ENCODE measurements around the gene THAP2. TPM values are rescaled to one million over a fixed set of nuclear protein-coding genes. Genes with fewer than 3 reads are reported as not detected.
"Not testable (repeated sequence)": the region's sequence is repeated elsewhere in the genome, so short reads cannot be mapped to it uniquely, and the experiment has no call there.

THAP2 gene
- polyA plus RNA-seq, 5 donors: 9.0 to 19.0 (median 16.3) TPM

GRCh38 chr12:71656740-71657139 lies 7.4 kb upstream of the THAP2 start:
- no peak for DNase-seq

- DNase-seq: peak in 1 of 2 donors; percentile 6
Observed at GRCh38 chr12:71661977-71662530, 2.0 kb upstream of the THAP2 start.

- peak; percentile 71 to 76 for DNase-seq
Observed at GRCh38 chr12:71662849-71663560, 1.1 kb upstream of the THAP2 start.

GRCh38 chr12:71664411-71665089 lies 449 bp downstream of the THAP2 start:
- no peak for DNase-seq

- no peak for DNase-seq
Observed at GRCh38 chr12:71665090-71665463, 976 bp downstream of the THAP2 start.

- no peak for DNase-seq
Observed at GRCh38 chr12:71666259-71666658, 2.2 kb downstream of the THAP2 start.

GRCh38 chr12:71671311-71671710 lies 7.2 kb downstream of the THAP2 start:
- DNase-seq: no peak

- no peak for DNase-seq
Observed at GRCh38 chr12:71671816-71672215, 7.7 kb downstream of the THAP2 start.

- no peak for DNase-seq
Observed at GRCh38 chr12:71682466-71682865, 18.4 kb downstream of the THAP2 start.

GRCh38 chr12:71683633-71684032 lies 19.5 kb downstream of the THAP2 start:
- no peak for DNase-seq

- no peak for DNase-seq
Observed at GRCh38 chr12:71684081-71684480, 20.0 kb downstream of the THAP2 start.

- DNase-seq: no peak
Observed at GRCh38 chr12:71685312-71685906, 21.3 kb downstream of the THAP2 start.

- DNase-seq: peak; percentile 85 to 89
Observed at GRCh38 chr12:71685914-71686657, 22.0 kb downstream of the THAP2 start, which contains the start of gene TMEM19. Gene TMEM19 (plus strand): TSS chr12:71686082. CDS start chr12:71686681, 599 bp downstream.

GRCh38 chr12:71686658-71687025 lies 22.5 kb downstream of the THAP2 start:
- DNase-seq: no peak

- not testable (repeated sequence) for DNase-seq
Observed at GRCh38 chr12:71687172-71687571, 23.1 kb downstream of the THAP2 start.

- DNase-seq: no peak
Observed at GRCh38 chr12:71688961-71689570, 25.0 kb downstream of the THAP2 start.

- no peak for DNase-seq
Observed at GRCh38 chr12:71691504-71692129, 27.5 kb downstream of the THAP2 start.

- DNase-seq: no peak
Observed at GRCh38 chr12:71693126-71693525, 29.0 kb downstream of the THAP2 start.

- DNase-seq: not testable (repeated sequence)
Observed at GRCh38 chr12:71693651-71694050, 29.6 kb downstream of the THAP2 start.

- no peak for DNase-seq
Observed at GRCh38 chr12:71694099-71694820, 30.2 kb downstream of the THAP2 start.

Measured in right lung (tissue), 5 donors.